ENCODE results near the gene AURKB.
"Not testable (repeated sequence)": the region's sequence is repeated elsewhere in the genome, so short reads cannot be mapped to it uniquely, and the experiment has no call there.

Gene AURKB

DNA sequence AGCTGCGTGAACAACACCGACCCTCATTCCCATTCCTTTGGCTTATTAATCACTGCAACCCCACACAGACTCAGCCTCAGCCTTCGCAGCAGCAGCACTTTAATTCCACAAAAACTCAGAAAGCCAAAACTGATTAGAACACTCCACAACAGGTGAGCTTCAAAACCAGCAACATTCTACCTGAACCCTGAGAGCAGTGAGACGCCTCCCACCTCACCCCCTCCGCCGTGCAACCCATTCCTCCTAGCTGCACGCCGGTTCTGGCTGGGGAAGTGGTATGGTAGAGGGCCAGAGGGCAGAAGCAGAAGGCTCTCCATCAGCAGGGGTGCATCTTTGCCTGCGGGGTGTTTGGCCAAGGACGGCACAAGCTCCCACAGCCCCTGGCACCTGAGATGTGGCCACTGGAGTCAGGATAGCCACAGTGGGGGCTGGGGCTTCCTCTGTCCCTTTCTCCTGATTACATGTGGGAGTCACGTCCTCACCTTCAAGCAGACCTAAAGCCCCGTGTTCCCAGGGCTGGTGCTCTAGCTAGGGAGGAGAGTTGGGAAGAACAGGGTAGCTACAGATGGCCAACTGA, 22.0 kb downstream of the AURKB start:
- DNase-seq (no peak), ATAC-seq (no peak)

DNA sequence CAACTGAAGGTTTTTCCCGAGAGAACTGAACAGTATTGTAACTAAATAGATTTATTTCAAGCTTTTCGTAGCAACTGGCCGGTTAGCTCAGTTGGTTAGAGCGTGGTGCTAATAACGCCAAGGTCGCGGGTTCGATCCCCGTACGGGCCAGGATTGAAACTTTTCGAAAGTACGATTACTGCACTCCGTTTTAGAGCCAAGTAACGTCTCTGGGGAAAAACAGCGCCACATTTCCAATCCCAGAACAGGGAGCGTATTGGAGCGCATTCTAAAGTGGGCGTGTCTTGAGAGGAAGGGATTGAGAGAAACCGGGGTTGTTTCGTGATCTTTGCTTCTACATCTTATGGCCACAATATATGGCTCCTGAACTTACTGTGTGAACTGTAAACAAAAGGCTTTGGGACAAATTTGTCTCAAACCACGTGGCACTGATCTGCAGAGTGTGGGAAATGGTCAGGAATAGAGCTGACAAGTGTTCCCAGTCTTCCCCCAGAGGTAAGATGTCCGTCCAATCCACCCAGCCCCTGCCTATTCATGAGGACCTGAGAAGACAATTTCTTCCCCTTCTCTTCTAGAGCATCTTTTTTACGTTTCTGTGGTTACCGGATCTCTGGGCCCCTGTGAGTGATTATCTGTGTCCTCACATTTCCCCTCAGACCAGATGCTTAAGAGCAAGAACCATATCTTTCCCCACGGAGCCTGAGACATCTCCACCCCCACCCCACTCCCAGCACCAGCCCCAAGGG, 22.7 kb downstream of the AURKB start:
- DNase-seq = peak; percentile 89
- ATAC-seq = peak; percentile 55

DNA sequence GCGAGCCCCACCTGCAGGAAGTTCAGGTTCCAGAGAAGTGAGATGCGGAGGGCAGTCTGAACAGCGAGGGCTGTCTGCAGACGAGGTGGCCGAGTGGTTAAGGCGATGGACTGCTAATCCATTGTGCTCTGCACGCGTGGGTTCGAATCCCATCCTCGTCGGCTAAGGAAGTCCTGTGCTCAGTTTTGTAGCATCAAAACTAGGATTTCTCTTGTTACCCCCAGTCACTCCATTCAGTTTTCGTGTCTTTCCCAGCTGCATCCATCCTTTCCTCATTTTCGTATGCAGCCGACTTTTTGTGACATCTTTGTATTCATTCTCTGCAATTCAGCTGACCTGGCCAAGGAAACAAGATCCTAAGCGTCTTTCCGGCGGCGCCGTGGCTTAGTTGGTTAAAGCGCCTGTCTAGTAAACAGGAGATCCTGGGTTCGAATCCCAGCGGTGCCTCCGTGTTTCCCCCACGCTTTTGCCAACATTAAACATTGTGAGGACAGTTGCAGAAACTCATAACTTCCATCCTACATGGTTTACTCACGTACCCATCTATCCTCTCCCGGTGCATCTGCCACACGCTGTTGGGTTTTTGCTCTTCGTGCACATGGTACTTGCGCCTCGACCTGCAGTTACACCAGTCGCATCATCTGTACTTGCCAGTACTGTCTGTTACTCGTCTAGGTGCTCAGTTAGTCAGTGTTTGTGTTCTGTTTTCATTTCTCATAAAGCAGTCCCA, 23.4 kb downstream of the AURKB start:
- peak; percentile 61 for ATAC-seq
- DNase-seq = peak; percentile 94

DNA sequence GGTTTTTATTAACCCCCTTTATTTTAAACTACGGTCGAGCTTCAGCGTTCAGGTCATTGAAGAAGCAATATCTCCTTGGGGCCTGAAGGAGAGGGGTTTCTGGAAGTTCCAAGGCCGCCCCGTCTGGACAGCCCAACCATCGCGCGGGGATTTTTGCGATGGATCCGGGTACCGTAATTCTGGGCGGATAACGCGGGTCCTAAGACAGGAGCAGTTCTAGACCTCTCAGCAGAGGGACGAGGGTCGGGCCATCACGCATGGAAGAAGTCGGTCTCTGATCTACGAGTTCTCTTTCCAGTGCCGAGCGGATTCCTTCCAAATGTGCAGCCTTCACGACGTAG, 24.0 kb downstream of the AURKB start:
- ATAC-seq (no peak), DNase-seq (no peak)

DNA sequence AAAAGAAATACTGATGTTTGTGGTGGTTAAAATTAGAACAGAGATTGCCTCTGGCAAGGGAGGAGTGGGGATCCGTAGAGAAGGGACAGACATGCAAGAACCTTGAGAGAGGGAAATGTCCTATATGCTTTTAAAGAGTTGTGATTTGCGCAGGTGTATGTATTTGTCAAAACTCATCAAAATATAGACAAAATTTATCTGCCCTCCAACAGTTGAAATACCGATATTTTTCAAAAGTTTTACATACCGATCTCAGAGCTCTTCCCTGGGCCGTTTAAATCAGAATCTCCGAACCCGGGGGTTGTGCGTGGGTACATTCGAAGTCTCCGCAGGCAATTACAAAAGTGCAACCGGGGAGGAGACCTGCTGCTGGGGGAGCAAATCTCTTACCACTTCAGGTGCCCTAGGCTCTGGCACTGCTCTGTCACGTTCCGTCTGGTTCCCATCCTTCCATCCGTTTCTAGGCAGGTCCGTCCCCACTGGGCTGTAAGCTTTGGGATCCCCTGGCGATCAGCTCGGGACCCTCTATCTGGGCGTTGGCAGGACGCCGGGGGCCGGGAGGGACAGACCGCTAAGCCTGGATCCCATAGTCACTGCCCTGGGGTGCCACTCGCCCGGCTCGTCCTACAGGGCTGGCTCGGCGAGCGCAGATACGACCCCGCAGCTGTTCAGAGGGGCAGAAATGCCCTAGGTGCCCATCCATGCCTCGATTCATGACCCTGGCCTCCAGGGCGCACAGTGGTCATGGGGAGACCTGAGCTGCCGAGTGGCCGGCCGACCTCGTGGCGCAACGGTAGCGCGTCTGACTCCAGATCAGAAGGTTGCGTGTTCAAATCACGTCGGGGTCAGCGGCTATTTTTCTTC, 24.6 kb downstream of the AURKB start:
- DNase-seq = peak; percentile 93
- ATAC-seq = peak; percentile 4

DNA sequence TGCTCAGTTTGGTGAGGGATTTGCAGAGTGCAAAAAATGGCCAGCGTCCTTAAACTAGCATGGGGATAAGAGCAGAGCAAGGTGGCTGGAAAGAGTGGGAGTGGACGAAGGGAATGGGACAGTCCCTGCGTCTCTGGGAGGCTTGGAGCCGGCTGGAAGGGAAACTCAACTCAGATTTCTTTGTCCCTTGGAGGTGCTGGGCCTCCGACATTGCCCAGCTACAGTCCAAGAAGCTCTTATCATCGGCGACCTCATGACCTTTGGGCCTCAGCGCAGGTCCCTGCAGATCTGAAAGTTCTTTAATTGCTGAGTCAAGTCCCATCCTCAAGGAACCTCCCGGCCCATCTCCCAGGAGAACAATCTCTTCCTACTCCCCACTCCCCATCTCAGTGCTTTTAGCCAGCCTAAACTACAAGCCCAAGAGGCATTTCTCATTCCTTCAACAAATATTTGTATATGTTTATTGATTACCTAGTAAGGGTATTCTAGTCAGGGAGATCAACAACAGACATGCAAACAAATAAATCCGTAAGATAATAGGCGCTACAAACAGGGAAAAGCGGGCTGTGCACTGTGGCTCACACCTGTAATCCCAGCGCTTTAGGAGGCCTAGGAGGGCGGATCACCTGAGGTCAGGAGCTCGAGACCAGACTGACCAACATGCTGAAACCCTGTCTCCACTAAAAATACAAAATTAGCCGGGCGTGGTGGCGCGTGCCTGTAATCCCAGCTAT, 33.2 kb downstream of the AURKB start:
- no peak for DNase-seq
- no peak for ATAC-seq

DNA sequence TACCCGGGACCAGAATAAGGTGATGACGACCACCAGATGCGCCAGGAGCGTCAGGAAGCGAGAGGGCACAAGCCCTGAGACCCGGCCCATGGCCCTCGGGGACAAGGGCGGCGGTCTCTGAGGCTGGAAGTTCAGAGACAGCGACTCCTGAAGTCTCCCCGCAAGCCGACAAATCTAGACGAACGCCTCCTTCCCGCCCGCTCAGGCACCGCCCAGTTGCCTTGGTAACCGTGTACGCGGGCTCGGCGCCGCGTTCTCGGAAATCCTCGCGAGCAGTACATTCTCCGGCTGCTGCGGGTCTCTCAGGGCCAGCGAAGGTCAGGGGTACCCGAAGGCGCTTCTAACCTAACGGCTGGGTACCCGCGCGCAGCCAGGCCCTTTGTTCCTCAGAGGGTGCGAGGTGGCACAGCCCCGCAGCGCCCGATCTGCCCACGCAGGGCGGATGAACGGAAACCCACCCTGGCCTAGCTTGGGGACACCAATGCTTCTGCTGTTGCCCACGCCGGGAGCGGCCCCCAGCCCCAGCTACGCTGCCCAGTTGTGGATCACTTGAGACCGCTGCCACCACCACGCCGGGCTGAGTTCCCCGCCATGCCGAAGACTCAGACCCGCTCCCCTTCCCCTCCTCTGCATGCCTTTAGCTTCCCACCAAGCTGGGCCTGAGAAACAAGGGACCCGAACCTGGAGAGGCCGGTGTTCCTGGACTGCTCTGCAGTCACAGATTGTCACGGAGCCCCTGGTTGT, 34.0 kb downstream of the AURKB start, which contains the start of gene TMEM107:
TSS of gene TMEM107 (minus strand) at position 184 of the 744 bp plus-strand sequence. CDS start at position 90, 94 bp downstream.
- ATAC-seq (peak; percentile 69), DNase-seq (peak; percentile 91)

DNA sequence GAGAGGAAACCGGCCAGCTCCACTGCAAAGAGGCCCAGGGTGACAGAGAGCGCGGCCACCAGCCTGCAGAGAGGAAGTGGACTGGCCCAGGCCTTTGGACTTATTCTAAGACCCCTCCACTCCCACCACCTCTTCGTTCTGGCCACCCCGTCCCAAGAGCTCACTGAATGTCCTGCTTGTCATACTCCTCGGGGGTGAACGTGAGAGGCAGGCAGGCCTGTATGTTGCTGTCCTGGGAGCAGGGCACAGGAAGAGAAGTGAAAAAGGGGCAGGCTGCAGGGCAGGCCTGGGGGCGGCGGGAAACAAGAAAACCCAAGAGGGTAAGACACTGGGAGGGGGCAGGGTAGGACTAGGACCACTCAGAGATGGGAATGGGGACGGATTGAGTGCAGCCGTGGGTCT, 34.6 kb downstream of the AURKB start:
- DNase-seq = peak; percentile 44

DNA sequence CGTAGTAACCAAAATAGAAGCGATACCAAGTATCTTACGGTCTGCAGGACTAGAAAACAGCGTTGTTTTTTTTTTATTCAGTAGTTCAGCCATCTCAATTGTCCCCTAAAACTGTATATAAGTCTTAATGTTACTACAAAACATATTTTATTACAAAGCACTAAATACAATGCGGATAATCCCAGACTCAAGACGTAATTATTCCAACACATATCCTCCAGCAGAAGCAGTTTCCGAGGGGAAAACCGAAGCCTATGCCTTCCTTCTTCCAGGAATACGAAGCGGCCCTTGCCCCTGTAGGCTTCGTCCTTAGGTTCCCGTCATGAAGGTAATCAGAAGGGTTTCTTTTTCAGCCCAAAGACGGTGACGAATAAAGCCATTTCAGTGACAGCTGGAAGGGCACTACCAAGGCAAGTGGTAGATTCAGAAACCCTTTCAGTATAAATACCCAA, 36.5 kb downstream of the AURKB start:
- DNase-seq (no peak), ATAC-seq (no peak)

More for the DNA sequence above, 34.6 kb downstream of the AURKB start:
- peak; percentile 4 for ATAC-seq

DNA sequence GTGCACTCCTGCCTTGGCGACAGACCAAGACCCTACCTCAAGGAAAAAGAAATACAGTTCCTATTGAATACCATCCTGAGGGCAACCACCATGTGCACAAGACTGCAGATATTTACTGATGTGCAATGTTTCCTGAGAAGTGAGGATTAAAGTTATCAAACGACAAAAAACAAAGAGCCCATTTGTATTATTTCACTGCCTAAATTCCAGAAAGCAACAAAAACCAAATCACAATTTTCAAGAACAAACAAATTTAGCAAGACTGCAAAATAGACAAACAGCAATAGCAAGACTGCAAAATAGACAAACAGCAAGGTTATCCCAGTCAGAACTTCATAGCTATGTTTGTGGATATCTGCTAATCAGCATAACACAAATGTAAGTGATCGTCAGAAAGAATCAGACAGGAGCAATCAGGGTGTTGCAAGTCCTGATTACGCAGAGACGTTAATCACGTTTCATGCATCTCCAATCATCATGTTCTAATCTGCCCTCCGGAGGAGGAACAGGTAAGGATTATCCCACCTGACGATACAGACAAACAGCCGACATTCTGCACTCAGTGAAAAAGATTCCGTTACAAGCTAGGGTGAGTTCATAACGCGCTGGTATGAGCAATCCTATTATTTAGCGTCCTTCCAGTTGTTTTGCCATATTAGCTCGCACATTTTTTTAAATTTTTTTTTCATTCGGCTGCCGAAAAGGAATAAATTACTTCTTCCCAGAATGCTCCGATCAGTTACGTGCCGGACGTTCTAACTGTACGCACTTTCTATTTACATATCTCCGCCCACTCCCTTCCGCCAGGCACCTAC, 37.1 kb downstream of the AURKB start:
- ATAC-seq (peak; percentile 86), DNase-seq (peak; percentile 77)

DNA sequence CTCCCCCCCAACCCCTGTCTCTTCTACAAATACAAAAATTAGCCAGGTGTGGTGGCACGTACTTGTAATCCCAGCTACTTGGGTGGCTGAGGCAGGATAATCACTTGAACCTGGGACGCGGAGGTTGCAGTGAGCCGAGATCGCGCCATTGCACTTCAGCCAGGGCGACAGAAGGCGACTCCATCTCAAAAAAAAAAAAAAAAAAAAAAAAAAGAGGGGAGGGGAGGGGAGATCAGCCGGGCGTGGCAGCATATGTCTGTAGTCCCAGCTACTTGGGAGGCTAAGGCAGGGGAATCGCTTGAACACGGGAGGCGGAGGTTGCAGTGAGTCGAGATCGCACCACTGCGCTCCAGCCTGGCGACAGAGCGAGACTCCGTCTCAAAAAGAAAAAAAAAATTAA, 40.2 kb downstream of the AURKB start:
- ATAC-seq = not testable (repeated sequence)

DNA sequence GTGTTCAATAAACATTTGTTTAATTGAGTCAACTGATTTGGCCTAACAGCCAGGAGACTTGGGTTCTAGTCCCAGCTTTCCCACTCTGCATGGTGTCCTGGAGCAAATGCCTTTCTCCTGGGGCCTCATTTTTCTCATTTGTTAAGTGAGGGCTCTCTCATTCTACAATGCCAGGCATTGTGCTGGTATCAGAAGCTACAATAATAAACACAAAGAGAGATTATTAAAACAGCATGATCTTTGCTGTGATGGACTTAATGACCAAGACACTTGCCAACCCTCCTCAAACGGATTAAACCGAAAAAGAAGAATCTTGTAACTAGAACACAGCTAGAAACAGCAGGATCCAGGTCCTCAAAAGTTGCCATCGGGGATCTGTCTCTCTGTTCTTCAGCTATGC, 42.8 kb downstream of the AURKB start:
- DNase-seq (no peak), ATAC-seq (no peak)

More for the DNA sequence above, 40.2 kb downstream of the AURKB start:
- DNase-seq = not testable (repeated sequence)

DNA sequence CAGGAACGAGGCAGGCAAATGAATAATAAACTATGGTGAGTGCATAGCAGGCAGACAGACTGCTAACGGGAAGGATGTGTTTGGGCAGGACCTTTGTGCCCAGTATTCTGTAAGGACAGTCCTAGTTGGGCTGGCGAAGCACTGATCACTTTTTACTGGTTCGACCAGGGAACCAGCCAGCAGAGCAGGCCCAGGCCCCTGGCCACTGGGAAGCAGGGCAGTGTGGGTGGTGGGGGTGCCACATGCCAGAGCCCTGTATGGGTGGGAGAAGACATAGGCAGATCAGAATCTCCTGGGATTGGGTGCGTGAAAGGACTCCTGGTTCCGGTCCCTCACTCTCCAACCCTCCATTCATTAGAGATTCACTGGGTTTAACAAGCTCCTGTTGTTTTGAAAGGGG, 43.6 kb downstream of the AURKB start:
- no peak for DNase-seq
- no peak for ATAC-seq

DNA sequence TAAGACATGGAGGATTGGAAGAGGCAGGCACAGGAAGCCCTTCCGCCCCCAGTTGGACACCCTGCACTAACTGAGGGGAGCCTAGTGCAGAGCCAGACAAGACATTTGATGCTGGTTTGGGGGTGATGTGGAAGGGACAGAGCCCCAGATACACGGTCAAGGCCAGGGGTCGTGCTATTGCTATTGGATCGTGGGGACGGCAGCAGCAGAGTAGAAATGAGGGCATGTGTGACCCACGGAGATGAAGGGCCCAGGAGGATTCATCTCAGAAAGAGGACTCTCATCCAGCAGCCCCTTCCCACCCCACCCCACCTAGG, 45.6 kb downstream of the AURKB start:
- no peak for ATAC-seq
- DNase-seq = no peak

DNA sequence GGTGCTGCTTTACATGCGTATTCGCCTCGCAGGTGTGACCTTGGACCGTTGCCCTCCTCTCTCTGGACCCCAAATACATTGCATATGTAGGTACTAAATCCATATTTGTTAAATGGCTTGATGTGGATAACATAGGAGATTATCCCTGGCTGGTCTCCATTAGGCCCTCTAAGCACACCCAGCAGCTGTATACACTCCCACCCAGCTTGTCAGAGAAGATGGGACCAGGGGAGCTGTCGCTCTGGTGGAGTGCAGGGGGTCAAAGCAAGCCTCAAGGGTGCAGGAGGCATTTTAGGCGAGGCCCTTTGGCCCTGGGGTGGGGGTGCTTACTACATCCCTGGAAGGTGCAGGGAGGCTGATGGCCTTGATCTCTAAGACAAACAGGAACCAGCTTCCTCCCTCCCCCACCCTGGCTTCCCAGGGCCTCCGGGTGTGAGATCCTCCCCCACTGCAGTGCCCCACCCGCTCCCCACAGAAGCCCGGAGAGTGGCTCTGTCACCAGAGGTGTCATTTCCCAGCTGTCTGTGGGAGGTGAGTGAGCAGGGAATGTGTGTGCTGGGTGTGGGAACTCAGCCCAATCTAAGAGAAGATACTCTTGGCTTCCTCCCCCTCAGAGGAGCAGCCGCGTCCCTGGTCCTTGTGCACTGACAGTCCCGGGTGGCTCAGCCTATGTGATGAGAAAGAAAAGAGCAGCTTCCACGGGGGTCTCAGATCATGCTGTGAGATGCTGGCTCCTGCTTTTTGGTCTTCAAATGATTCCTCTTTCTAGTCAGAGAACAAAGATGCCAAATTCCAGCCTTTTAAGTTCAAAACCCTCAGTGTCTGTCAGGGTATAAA, 46.2 kb downstream of the AURKB start:
- ATAC-seq = peak; percentile 70
- peak; percentile 85 for DNase-seq

DNA sequence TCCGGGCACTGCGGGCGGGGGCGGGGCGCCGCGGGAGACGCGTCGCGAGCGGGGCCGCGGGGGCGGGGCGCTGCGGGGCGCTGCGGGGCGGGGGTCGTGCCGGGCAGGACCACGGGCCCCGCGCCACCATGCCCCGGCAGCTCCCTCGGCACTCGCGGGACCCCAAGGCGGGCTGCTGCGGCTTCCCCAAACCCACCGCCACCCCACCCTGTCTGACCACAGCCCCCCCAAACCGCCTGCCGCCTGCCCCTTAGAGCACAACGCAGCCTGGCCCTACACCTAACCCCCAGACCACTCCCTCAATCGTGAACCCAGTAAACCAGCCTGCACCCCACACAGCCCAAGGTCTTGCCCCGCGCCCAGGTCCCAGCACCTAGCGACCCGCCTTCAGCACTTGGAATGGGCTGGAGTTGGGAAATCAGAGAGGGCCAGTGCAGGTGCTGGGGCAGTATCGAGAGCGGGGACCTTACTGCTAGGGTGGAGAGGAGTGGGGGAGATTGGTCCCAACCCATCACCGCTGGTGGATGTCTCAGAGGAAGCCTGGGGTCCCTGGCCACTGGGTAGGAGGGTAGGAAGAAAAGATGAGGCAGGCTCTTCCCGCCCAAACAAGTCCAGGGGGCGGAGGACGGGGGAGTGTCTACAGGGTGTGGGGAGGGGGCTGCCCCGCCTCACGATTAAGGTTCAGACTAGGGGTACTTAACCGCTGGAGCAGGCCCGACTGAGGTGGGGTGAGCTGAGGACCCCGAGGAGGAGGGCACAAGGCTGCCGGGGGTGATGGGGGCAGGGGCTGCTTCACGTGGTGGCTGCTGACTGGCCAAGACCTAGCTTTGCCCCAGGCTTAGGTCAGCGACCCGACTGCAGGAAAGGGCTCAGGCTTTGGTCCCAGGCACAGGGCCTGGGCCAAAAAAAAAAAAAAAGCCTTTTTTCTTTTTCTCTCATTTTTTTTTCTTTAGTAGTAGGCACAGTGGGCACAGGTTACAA, 47.1 kb downstream of the AURKB start:
- ATAC-seq = no peak

DNA sequence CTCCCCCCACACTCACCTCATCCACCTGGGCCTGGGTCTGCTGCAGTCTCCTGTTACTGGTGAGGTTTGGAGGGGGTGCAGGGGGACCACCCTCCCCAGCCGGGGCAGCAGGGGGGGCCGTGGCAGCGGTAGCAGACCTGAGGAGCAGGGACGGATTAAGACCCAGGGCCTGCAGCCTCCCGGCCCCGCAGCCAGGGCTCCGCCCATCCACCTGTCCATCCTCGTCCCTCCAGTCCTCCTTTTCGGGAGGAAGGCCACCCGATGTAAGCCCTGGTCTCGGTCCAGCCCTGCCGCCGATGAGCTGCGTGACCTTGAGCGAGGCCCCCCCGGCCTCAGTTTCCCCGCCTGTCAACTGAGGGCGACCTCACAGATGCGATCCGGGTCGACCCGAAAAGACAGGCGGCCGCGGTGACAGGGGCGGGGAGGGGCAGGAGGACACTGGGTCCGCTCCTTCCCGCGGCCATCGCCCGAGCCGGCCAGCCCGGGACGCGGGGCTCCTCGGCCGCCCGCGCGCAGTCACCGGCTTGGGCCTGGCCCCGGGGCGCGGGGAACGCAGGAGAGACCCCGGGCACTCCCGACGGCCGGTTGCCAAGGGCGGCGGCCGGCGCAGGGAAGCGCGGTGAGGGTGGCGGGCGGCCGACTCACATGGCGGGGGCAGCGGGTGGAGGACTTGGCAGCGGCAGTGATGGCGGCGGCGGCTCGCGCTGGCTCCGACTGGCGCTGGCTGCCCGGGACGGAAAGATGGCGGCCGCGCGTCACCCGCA, 48.0 kb downstream of the AURKB start, which contains the start of gene VAMP2:
TSS of gene VAMP2 (minus strand) at position 716 of the 764 bp plus-strand sequence. CDS start at position 647, 69 bp downstream.
- peak; percentile 87 for DNase-seq
- ATAC-seq = peak; percentile 38

More for the DNA sequence above, 47.1 kb downstream of the AURKB start:
- DNase-seq = peak; percentile 52
